ENCODE data around the gene CCBE1.

The CCBE1 gene

DNA sequence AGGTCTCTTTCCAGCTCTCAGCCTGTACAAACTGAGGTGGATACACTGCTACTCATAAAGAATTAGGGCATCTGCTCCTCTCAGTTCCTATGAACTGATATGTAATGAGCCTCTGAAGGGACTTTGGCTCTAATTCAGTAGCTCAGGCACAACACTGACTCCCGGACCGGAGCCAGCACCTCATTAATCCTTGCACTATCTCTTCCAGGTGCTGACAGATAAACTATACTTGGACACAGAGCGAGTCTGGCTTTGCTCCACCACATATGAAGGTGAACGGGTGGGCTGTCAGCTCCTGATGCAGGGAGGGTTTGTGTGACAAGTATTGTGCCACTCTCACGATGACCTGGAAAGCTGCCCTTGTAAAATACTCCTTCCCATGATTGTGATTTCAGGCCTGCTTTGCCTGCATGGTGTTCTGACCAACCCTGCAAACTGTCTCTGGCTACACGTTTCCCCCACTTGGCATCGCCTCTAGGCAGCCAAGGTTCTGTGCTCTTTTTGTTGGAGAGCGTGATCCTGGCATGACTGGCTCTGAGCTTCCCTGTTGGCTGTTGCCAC, 226.6 kb downstream of the CCBE1 start:
- FAIRE-seq: no peak

DNA sequence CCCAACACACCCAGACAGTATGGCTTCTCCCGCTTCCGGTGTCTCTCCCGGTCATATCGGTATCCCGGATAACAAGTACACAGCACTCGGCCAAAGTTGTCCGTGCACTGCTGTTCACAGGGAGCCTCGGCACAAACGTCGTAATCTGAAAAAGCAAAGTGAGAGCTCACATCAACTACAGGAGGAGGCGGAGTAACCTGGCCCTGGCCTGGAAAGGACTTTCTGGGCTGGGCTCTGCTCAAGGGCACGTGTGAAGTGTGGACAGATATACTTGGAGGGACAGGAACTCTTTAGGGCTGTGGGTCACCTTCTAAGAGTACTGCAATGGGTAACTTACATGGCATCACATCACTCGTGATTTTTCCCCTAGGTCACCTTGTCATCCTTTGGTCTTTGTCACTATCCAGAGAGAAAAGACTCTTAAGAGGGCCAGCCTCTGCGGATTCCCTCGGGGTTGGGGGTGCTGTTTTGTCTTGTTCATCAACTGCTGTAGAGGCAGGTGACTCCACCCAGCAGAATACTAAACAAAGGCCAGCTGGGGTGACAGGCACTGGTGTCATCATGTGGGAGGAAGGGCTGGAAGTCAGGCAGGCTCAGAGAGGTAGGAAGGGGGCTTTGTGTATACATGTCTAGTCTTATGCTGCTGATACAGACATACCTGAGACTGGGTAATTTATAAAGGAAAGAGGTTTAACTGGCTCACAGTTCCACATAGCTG, 227.6 kb downstream of the CCBE1 start:
- no peak for DNase-seq (ENCODE audit: extremely low spot score, insufficient read length, low read depth)

More for the DNA sequence above, 226.6 kb downstream of the CCBE1 start:
- no peak for DNase-seq (ENCODE audit: extremely low spot score, insufficient read length, low read depth)

DNA sequence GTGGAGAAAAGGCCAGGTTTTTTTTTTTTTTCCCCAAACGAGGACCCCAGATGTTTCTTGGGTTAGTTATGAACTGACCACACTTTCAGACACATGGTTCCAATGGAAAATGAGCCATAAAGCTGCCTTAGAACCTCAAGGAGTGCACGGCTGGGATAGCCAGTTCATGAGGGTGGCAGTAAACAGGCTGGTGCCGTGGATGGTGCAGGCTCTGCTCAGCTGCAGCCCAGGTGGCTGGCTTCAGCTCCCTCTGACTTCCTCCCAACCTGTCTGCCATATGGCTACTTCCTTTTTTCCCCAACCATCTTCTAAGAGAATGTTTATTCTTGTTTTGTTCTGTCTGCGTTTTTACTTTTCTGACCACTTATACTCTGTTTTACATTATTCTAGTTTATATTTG, 228.4 kb downstream of the CCBE1 start:
- DNase-seq (ENCODE audit: extremely low spot score, insufficient read length, low read depth): no peak
- FAIRE-seq: no peak

More for the DNA sequence above, 227.6 kb downstream of the CCBE1 start:
- FAIRE-seq: no peak

DNA sequence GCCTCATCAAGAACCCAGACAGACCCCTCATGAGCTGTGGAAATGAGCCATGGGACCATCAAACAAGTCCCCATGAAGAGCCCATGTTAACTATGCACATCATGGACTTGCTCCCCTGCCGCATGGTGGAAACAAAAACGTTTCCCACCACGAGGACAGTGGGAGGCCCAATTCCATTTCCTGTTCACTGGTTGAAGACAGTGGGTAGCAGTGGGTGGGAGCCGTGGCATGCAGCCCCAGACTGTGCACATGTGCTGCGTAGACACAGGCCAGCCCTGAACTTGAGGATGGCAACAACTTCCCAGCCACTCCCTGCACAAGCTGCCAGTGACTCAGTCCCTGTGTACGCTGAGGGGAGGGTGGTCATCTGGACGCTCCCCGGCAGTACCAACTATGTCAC, 229.7 kb downstream of the CCBE1 start:
- DNase-seq (ENCODE audit: extremely low spot score, insufficient read length, low read depth) (no peak), FAIRE-seq (no peak)

DNA sequence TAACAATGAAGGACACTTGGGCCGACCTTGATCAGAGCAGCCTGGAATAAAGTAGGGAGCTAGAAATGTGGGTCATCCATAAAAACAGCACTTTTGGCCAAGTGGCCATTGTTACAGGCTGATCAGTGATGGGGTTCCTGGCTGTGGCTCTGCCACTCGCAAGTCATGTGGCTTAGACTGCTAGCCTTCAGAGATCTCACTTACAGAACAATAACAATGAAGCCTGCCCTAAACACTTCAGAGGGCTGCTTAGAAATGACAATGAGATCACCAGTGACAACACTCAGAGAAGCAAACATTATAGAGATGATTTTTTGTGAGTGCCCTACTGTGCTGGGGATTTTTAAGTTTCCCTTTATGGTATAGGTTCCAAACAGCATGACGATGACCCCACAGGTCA, 230.2 kb downstream of the CCBE1 start:
- no peak for DNase-seq (ENCODE audit: extremely low spot score, insufficient read length, low read depth)
- no peak for FAIRE-seq

- FAIRE-seq: no peak
- no peak for DNase-seq (ENCODE audit: extremely low spot score, insufficient read length, low read depth)
These were observed 232.7 kb downstream of the CCBE1 start for GRCh38 chr18:59464486-59464885.

- FAIRE-seq (no peak), DNase-seq (ENCODE audit: extremely low spot score, insufficient read length, low read depth) (no peak)
These were observed 236.1 kb downstream of the CCBE1 start for GRCh38 chr18:59461171-59461570.

DNA sequence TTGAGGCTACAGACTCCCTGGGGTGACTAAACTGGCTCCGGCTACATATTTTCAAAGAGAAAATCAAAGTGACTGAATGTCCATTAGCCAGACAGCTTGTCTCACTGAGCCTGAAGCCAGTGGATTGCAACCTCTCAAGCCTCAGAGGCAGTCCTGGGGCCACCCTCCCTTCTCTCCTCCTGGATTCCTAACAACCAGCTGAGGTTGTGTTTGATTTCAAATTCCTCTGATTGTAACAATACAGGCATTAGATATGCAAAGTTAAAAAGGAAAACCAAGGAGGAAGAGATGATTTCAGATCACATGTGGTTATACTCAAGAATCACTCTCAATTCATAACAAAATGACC, 237.2 kb downstream of the CCBE1 start:
- no peak for FAIRE-seq
- no peak for DNase-seq (ENCODE audit: extremely low spot score, insufficient read length, low read depth)

GRCh38 chr18:59459369-59460071, 237.7 kb downstream of the CCBE1 start:
- peak; percentile 14 for DNase-seq (ENCODE audit: extremely low spot score, insufficient read length, low read depth)
- peak; percentile 68 for FAIRE-seq

GRCh38 chr18:59458575-59458974, 238.6 kb downstream of the CCBE1 start:
- no peak for FAIRE-seq
- no peak for DNase-seq (ENCODE audit: extremely low spot score, insufficient read length, low read depth)

- no peak for DNase-seq (ENCODE audit: extremely low spot score, insufficient read length, low read depth)
- FAIRE-seq: no peak
These were observed 240.6 kb downstream of the CCBE1 start for GRCh38 chr18:59456657-59457056.

GRCh38 chr18:59455728-59456276, 241.4 kb downstream of the CCBE1 start:
- DNase-seq (ENCODE audit: extremely low spot score, insufficient read length, low read depth) (no peak), FAIRE-seq (no peak)

- no peak for FAIRE-seq
- DNase-seq (ENCODE audit: extremely low spot score, insufficient read length, low read depth): no peak
These were observed 242.1 kb downstream of the CCBE1 start for GRCh38 chr18:59454909-59455727.

DNA sequence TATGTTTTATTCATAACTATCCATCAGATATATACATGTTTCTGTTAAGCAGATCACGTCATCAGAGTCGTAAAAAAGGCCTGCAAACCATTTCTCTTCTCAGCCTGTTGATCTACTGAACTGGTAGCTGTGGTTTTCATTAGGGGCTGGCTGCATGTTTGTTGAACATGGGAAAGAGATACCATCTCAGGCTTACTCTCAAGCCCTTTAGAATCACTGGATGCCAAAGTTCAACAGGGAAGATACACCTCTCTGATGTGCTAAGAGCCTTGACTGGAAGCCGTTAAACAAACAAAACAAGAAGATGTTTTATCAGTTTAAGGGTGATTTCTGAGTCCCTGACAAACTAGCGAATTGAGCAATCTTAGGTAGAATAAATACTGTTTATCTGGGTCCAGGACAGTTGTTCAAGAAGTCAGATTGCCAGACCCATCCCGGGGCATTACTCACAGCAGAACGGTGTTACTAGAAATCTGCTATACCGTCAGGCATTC, 243.7 kb downstream of the CCBE1 start:
- FAIRE-seq (no peak), DNase-seq (ENCODE audit: extremely low spot score, insufficient read length, low read depth) (no peak)

DNA sequence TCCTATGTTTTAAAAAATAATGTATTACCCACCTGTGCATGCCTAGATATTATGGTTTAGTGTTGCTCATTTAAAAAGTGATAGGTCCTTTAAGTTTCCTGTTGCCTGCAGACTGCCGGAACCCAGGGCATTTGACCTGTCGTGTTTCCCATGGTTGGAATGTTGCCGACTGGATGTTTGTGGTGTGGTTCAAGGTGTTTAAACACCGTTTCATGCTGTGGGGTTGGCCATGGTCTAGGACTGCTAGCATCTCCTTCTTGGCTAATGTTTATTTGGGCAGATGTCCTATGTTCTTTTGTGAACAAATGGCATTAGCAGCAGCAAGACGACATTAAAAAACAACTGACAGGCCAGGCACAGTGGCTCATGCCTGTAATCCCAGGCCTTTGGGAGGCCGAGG, 245.3 kb downstream of the CCBE1 start:
- no peak for DNase-seq (ENCODE audit: extremely low spot score, insufficient read length, low read depth)
- no peak for FAIRE-seq

- DNase-seq (ENCODE audit: extremely low spot score, insufficient read length, low read depth): no peak
These were observed 246.2 kb downstream of the CCBE1 start for GRCh38 chr18:59451073-59451472.

DNA sequence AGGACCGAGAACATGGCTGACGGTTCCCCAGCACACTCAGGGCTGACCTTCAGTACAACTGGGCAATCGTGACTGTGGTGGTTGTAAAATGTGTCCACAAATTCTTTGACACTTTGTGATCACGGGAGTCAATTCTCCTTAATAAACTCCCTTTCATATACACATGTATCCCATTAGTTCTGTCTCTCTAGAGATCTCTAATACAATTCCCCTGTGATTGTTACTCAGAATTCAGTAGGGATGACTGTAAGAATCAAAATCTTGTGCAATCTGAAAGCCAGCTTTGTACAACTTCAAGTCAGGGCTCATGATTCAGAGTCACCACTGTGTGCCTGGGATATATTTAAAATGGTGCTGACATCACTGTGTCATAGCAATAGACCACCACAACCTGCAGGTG, 248.7 kb downstream of the CCBE1 start:
- no peak for FAIRE-seq
- no peak for DNase-seq (ENCODE audit: extremely low spot score, insufficient read length, low read depth)

More at GRCh38 chr18:59451073-59451472, 246.2 kb downstream of the CCBE1 start:
- FAIRE-seq: no peak

GRCh38 chr18:59446012-59446411, 251.2 kb downstream of the CCBE1 start:
- DNase-seq (ENCODE audit: extremely low spot score, insufficient read length, low read depth) (no peak), FAIRE-seq (no peak)

DNA sequence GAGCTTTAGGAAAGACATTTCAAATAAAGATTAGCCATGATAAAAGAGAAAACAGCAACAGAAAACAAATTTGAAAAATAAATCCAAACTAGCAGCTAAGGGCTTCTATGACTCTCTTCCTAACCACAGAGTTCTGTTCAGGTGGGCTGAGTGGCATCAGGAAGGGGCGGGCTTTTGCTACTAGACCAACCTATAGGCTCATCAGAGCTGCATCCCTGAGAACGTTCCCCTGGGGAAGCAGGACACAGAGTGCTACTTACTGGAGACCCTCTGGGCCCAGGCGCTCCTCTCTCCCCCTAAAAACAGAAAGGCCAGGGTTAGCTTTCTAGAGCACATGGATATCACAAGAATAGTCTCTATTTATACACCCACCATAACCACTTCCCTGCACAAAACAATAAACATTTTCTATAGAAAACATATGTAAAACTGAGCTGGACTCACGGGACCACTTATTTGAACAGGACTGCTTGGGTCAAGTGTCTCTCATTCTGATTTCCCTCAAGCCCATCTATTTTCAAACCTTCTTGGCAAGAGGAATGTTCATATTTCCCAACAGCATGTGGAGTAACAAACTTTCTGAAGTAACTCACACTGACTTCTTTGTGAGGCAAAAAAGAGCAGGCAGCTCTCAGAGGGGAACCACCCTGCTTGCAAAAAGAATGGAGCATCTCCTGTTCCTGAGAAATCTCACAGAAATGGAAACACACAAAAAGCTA, 259.2 kb downstream of the CCBE1 start:
- no peak for FAIRE-seq
- DNase-seq (ENCODE audit: extremely low spot score, insufficient read length, low read depth): no peak

Measured in GM18507 (cell line).